ENCODE data around the gene PDE6C. TPM values are rescaled to one million over a fixed set of nuclear protein-coding genes. Genes with fewer than 3 reads are reported as not detected.
"Not testable (repeated sequence)": the region's sequence is repeated elsewhere in the genome, so short reads cannot be mapped to it uniquely, and the experiment has no call there.

The PDE6C gene
- total and polyA plus RNA-seq, 2 donors: 0.06 TPM; not detected in 1

- 86% methylated on average over 4 of the region's 4 CpGs for WGBS
- Histone ChIP-seq H3K27ac (ENCODE audit: low read depth) (no peak overlapping the region), H3K4me3 (ENCODE audit: low read depth, low read length) (no peak overlapping the region), H3K4me1 (ENCODE audit: insufficient read depth) (no peaks in the 10 kb centered on the region), H3K36me3 (ENCODE audit: insufficient read depth) (peaks cover 2% of the 10 kb centered on the region)
- DNase-seq (ENCODE audit: extremely low spot score): no peak
Measured at GRCh38 chr10:93678386-93678785, 66.0 kb downstream of the PDE6C start.

DNA sequence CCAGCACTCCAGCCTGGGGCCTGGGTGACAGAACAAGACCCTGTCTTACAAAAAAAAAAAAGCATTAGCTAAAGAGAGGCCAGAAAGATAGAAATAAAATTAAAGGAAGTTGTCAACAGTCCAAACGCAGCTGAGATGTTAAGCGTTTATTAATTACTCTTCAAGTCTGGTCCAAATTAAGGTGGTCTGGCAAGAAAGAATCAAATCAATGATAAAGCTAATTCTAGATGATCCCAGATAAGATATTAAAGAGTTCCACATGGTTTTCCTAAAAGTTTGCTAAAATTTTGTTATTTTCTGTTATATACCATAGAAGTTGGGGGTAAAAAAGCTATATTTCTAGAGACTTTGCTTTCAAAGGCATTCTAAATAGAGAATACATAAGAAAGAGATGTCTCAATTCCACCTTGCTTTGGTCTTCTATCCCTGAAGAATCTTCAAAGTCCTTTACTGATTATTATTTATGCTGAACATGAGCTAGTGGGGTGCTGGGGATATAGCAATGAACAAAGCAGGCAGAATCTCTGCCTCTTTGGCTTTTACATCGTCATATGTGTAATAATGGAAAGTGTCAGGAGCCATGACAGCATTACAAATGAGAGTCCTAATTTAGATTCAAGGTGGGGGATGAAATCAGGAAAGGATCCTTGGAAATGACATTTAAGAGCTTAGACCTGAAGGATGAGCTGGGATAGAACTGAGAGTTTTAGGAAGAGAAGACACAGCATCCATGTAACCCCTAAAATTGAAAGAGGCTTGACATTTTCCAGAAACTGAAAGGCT is 66.7 kb downstream of the PDE6C start:
- WGBS: 82% methylated on average over 3 of the region's 3 CpGs
- Histone ChIP-seq H3K27ac (ENCODE audit: low read depth) (no peak overlapping the region), H3K4me1 (ENCODE audit: insufficient read depth) (no peaks in the 10 kb centered on the region), H3K36me3 (ENCODE audit: insufficient read depth) (peaks cover 2% of the 10 kb centered on the region), H3K4me3 (ENCODE audit: low read depth, low read length) (no peak overlapping the region)
- no peak for DNase-seq (ENCODE audit: extremely low spot score)

- Histone ChIP-seq H3K36me3 (ENCODE audit: insufficient read depth) (peaks cover 2% of the 10 kb centered on the region), H3K27ac (ENCODE audit: low read depth) (no peak overlapping the region), H3K4me3 (ENCODE audit: low read depth, low read length) (no peak overlapping the region), H3K4me1 (ENCODE audit: insufficient read depth) (no peaks in the 10 kb centered on the region)
- no peak for DNase-seq (ENCODE audit: extremely low spot score)
- 65% methylated on average over 4 of the region's 4 CpGs for WGBS
Measured at GRCh38 chr10:93680412-93681047, 68.2 kb downstream of the PDE6C start.

DNA sequence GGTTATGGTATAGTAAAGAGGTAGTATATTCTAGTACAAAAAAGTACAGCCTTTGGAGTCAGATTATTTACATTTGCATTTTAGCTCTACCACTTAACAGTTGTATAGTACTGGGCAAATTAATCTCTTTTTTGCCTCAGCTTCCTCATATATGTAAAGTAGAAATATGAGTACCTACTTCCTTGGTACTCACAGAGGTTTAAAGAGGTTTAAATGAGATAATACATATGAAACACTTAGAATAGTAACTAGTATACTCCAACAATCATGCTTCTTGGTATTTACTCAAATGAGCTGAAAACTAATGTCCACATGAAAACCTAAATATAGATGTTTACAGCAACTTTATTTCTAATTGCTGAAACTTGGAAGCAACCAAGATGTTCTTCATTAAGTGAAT is 75.4 kb downstream of the PDE6C start:
- Histone ChIP-seq H3K4me3 (ENCODE audit: low read depth, low read length) (no peak overlapping the region), H3K27ac (ENCODE audit: low read depth) (no peak overlapping the region), H3K36me3 (ENCODE audit: insufficient read depth) (no peaks in the 10 kb centered on the region), H3K4me1 (ENCODE audit: insufficient read depth) (no peaks in the 10 kb centered on the region)
- no peak for DNase-seq (ENCODE audit: extremely low spot score)

GRCh38 chr10:93695740-93696139 is 83.4 kb downstream of the PDE6C start:
- H3K36me3 ChIP-seq (ENCODE audit: insufficient read depth): no peaks in the 10 kb centered on the region
- H3K4me3 ChIP-seq (ENCODE audit: low read depth, low read length): no peak overlapping the region
- no peak overlapping the region for H3K27ac ChIP-seq (ENCODE audit: low read depth)
- DNase-seq (ENCODE audit: extremely low spot score): no peak
- WGBS: 51% methylated on average over 2 of the region's 2 CpGs
- H3K4me1 ChIP-seq (ENCODE audit: insufficient read depth): no peaks in the 10 kb centered on the region

GRCh38 chr10:93696582-93696981 is 84.2 kb downstream of the PDE6C start:
- DNase-seq (ENCODE audit: extremely low spot score); H3K4me3 ChIP-seq (ENCODE audit: low read depth, low read length); H3K36me3 ChIP-seq (ENCODE audit: insufficient read depth); H3K4me1 ChIP-seq (ENCODE audit: insufficient read depth); H3K27ac ChIP-seq (ENCODE audit: low read depth): not testable (repeated sequence)
- WGBS: 97% methylated on average over 2 of the region's 2 CpGs

DNA sequence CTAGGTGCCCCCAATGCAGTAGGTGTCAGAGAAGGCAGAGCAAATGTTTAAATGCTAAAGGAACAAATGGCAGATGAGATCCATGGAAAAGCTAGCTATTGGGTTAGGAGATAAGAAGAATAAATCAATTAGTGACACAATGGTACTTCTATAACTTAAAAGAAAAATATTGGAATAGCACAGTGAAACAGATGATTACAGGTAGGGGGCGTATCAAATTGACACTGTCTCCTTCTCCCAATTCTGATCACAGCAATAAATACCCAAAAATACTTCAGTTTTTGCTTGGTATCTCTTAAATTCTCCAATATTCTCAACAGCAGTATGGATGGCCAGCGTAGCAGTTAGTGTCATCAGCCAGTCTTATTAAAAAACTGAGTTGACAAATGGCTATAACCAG is 84.9 kb downstream of the PDE6C start:
- Histone ChIP-seq H3K4me1 (ENCODE audit: insufficient read depth) (peaks cover 2% of the 10 kb centered on the region), H3K36me3 (ENCODE audit: insufficient read depth) (no peaks in the 10 kb centered on the region), H3K4me3 (ENCODE audit: low read depth, low read length) (no peak overlapping the region), H3K27ac (ENCODE audit: low read depth) (no peak overlapping the region)
- WGBS: 92% methylated on average over 2 of the region's 2 CpGs
- DNase-seq (ENCODE audit: extremely low spot score): no peak

DNA sequence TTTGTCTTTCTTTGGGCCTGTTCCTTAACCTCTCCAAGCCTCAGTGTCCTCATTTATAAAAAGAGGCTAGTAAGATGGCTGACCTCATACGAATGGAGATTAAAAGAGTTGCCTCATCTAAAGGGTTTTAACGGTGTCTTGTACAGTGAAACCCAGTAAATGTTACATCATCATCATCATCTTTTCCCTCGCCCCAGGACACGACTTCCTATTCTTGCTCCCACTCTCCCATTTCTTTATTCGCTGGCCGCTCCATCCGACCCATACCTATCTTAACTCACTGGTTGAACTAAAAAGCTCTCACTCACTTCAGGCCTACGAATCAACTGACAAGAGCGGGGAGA is 89.5 kb downstream of the PDE6C start:
- 1% methylated on average over 9 of the region's 9 CpGs for WGBS
- no peak for DNase-seq (ENCODE audit: extremely low spot score)
- Histone ChIP-seq H3K4me1 (ENCODE audit: insufficient read depth) (peaks cover 2% of the 10 kb centered on the region), H3K27ac (ENCODE audit: low read depth) (peak overlapping the region; percentile 68), H3K4me3 (ENCODE audit: low read depth, low read length) (peak overlapping the region; percentile 54), H3K36me3 (ENCODE audit: insufficient read depth) (no peaks in the 10 kb centered on the region)

DNA sequence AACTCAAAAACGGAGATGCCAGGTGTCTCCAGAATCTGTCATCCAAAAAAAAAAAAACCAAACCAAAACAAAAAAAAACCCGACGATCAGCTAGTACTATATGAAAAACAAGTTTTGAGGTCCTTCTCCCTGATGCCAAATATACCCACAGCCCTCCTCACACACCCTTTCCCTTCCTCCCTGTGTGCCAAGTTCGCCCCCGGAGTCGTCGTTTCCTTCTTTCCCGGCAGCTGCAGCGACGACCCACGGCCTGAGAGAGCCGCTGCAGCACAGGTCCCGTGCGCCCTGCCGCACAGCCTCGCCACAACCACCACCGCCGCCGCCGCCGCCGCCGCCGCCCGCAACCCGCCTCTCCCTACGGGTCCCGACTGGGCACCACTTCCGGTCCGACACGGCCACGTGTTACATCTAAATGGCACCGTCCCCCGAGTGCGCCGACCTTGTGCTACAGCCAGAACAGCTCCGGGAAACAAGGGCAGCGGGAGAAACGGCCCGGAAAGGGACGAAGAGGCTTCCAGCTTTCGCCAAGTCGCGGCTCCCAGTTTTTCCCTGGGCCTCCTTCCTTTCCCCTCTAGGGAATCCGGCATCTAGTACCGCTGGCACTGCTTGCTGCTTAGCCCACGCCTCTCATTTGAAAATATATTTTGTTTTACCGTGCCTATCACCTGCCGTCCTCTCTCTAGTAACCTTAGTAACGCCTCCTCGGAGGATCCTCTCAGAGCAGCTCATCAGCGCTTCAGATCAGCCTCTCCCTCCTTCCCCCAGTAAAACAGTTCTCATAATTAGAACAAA is 90.1 kb downstream of the PDE6C start, which contains the start of gene FRA10AC1:
Gene FRA10AC1 (minus strand): TSS at position 383 of the 792 bp plus-strand sequence. CDS start 2,486 bp downstream, outside the sequence.
- H3K36me3 ChIP-seq (ENCODE audit: insufficient read depth): no peaks in the 10 kb centered on the region
- DNase-seq (ENCODE audit: extremely low spot score): peak; percentile 85
- H3K27ac ChIP-seq (ENCODE audit: low read depth): peak within 1 kb of the TSS; percentile 70
- peaks cover 2% of the 10 kb centered on the region for H3K4me1 ChIP-seq (ENCODE audit: insufficient read depth)
- WGBS: under 1% methylated on average over 52 of the region's 52 CpGs
- peak within 1 kb of the TSS; percentile 54 for H3K4me3 ChIP-seq (ENCODE audit: low read depth, low read length)

GRCh38 chr10:93703066-93703465 is 90.7 kb downstream of the PDE6C start:
- DNase-seq (ENCODE audit: extremely low spot score): no peak
- under 1% methylated on average over 12 of the region's 12 CpGs for WGBS
- no peaks in the 10 kb centered on the region for H3K36me3 ChIP-seq (ENCODE audit: insufficient read depth)

GRCh38 chr10:93703841-93704240 is 91.5 kb downstream of the PDE6C start:
- 74% methylated on average over 1 of the region's 1 CpG for WGBS
- DNase-seq (ENCODE audit: extremely low spot score): no peak
- Histone ChIP-seq H3K36me3 (ENCODE audit: insufficient read depth) (no peaks in the 10 kb centered on the region), H3K4me1 (ENCODE audit: insufficient read depth) (peaks cover 2% of the 10 kb centered on the region), H3K27ac (ENCODE audit: low read depth) (no peak overlapping the region), H3K4me3 (ENCODE audit: low read depth, low read length) (no peak overlapping the region)

More at GRCh38 chr10:93703066-93703465, 90.7 kb downstream of the PDE6C start:
- Histone ChIP-seq H3K27ac (ENCODE audit: low read depth) (peak overlapping the region; percentile 70), H3K4me1 (ENCODE audit: insufficient read depth) (peaks cover 2% of the 10 kb centered on the region), H3K4me3 (ENCODE audit: low read depth, low read length) (peak overlapping the region; percentile 54)

DNA sequence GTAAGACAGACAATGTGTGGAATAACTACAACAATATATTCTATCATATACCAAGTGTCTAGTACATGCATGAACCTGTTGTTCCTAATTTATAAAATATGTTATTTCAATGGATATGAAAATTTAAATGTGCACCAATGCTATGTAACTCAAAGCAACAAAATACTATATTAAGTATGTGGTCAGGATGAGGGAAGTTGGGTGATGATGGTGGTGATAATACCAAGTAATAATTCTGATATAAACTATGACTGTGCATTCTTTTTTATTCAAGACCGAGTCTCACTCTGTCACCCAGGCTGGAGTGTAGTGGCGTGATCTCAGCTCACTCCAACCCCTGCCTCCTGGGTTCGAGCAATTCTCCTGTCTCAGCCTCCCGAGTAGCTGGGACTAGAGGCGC is 92.1 kb downstream of the PDE6C start:
- H3K4me3 ChIP-seq (ENCODE audit: low read depth, low read length): no peak overlapping the region
- peaks cover 2% of the 10 kb centered on the region for H3K4me1 ChIP-seq (ENCODE audit: insufficient read depth)
- no peak for DNase-seq (ENCODE audit: extremely low spot score)
- 93% methylated on average over 5 of the region's 5 CpGs for WGBS
- H3K36me3 ChIP-seq (ENCODE audit: insufficient read depth): no peaks in the 10 kb centered on the region
- H3K27ac ChIP-seq (ENCODE audit: low read depth): no peak overlapping the region

DNA sequence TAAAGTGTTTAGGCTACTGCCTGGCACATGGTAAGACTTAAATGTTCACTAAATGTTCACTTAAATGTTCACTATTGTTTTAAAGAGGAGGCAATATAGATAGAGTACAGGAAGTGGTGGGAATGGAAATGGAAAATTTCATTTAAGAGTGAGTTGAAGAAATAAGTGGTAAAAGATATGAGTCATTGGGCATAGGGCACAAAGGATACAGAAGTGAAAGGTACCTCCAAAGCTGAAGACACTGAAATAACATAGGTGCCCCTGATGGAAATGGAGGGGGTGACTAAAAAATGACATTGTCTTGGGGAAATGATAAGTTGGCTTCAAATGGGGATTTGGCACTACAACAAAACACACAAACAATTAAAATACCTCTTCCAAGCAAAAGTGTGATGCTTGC is 95.3 kb downstream of the PDE6C start:
- Histone ChIP-seq H3K36me3 (ENCODE audit: insufficient read depth) (no peaks in the 10 kb centered on the region), H3K4me1 (ENCODE audit: insufficient read depth) (no peaks in the 10 kb centered on the region), H3K27ac (ENCODE audit: low read depth) (no peak overlapping the region), H3K4me3 (ENCODE audit: low read depth, low read length) (no peak overlapping the region)
- no peak for DNase-seq (ENCODE audit: extremely low spot score)
